Mucosa of gallbladder (tissue), 1 donor: Measurements from ENCODE around the gene ZNF532. TPM values are rescaled to one million over a fixed set of nuclear protein-coding genes. Genes with fewer than 3 reads are reported as not detected.

Source experiments
- DNase-seq: peaks from one replicate; pipeline ENCODE4 v3.0.0-alpha.2; 2020; ENCODE audit warnings: low spot score
- total RNA-seq: library from RNA; stranded (reverse); gene quantifications from one replicate; pipeline ENCODE4 v1.2.1, GENCODE V29; 2021
- donor health status: DM: no; HTN: no; CAD: no.

ZNF532 gene
- total RNA-seq, 1 donor from 2014 or later, result 58.7 TPM

GRCh38 chr18:58937071-58937886, 72.6 kb downstream of the ZNF532 start:
- no peak for DNase-seq

DNA sequence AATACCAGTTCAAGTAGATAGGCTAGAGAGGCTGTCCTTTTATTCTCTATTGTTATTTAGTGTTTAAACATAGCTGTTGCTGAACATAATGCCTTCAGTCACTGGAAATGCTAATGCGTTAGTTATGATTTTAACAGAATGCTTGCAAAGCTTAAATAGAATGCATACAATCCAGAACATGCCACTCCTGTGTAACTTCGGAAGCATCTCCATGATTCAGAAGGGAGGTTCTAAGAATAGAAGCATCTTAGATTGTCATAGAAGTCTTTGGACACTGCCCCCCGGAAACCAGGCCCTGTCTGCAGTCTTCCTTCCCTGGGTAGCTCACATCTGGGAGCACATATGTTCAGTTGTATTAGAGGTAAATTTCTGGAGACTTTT, 73.2 kb downstream of the ZNF532 start:
- DNase-seq, result no peak

DNA sequence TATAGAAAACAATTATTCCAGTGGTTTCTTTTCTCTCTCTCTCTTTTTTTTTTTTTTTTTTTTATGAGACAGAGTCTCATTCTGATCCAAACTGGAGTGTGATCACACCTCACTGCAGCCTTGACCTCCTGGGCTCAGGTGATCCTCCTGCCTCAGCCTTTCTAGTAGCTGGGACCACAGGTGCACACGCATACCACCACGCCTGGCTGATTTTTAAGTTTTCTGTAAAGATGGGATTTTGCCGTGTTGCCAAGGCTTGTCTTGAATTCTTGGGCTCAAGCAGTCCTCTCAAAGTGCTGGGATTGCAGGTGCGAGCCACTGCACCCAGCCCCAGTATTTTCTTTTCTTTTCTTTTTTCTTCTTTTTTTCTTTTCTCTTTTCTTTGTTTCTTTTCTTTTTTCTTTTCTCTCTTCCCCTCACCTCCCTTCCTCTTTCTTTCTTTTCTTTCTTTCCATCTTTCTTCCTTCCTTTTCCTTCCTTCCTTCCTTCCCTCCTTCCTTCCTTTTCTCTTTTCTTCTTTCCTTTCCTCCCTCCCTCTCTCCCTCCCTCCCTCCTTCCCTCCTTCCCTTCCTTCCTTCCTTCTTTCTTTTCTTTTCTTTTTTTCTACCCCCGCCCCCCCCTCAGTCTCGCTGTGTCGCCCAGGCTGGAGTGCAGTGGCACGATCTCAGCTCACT, 76.9 kb downstream of the ZNF532 start:
- DNase-seq, result no peak

- DNase-seq, result no peak
These were observed 79.2 kb downstream of the ZNF532 start for GRCh38 chr18:58943896-58944295.

- DNase-seq, result no peak
These were observed 82.6 kb downstream of the ZNF532 start for GRCh38 chr18:58947136-58947732.

DNA sequence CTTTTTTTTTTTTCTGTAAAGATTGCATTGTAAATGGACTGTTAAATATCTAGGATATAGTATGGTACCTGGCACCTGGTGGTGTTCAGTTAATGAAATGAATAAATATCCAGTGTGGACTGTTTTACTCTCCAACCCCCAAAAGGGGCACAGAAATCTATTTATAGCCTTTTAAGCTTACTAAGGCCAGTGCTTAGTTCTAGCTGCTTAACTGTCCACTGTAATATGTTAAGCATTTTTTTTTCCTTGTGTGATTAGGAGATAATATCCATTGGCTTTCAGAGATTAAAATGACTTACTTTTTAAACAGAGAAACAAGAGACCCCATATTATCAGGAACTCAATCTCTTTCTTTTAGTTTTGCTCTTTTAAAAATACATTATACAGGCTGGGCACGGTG, 84.4 kb downstream of the ZNF532 start:
- DNase-seq, result no peak

- no peak for DNase-seq
These were observed 87.5 kb downstream of the ZNF532 start for GRCh38 chr18:58951986-58952702.

GRCh38 chr18:58952858-58953257, 88.2 kb downstream of the ZNF532 start:
- no peak for DNase-seq

- DNase-seq, result peak; percentile 88
These were observed 89.0 kb downstream of the ZNF532 start for GRCh38 chr18:58953627-58954026.

- no peak for DNase-seq
These were observed 90.3 kb downstream of the ZNF532 start for GRCh38 chr18:58955001-58955400.

GRCh38 chr18:58955738-58956137, 91.1 kb downstream of the ZNF532 start:
- no peak for DNase-seq

DNA sequence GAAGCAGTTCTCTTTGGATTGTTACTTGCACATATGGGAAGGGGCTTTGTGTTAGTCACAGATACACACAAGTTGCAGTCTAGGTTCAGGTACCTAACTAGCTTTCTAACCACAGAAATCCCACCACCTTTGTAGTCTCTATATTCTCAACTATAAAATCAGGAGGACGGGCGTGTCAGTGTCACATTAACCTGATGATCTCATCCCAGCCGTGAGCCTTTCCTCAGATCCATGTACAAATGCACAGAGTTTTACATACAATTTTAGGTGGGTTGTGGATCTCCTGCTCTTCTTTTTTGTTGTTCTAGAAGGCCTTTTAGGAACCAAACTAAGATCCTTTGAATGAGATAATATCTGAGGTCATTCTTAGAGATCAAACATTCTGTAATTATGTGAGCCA, 94.0 kb downstream of the ZNF532 start:
- DNase-seq, result no peak

DNA sequence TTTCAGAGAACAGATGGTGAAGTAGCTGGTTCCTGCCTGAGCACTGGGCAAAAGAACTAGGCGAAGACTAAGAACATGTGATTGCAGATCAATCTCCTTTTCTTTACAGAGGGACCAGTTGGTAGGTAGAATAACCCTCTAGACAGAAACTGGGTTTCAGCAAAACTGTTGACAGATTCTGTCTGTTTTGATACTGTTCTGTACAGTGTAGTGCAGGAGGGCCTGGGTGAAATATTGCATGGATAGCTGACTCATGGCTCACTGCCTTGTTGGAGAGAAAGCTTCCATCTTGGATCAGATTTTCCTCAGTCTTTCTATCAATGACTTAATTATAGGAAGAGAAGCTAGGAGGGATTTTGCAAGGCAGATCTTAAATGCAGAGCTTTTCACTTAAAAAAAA, 95.8 kb downstream of the ZNF532 start:
- DNase-seq, result no peak

DNA sequence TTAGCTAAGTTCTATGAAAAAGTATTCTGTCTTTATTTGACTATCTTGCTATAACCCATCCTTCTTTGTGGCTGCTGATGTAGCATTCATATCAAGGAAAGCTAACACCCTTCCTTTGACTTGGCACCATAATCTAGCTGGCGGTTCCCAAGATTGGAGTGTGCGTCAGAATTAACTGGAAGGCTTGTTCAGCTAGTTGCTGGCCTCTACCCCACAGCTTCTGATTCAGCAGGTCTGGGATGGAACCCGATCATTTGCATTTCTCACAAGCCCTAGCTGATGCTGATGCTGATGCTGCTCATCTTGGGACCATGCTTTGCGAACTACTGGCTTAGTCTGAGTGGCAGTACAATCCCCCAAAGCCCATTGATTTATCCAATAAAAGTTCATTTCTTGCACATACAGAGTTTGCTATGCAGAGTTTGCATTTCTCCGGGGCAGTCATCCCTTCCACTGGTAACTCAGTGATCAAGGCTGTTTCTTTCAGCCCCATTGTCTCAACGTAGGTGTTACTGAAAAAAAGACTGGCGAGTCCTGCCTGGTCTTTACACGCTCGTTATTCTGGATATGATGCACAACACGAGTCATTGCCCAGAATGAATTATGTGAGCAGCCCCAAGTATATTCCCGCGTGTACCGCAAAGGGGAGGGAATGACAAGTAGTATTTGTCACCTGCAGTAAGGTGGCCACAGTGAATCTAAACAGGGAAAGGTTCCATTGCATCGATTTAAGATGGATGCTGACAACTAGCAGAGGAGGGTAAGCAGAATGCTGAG, 96.5 kb downstream of the ZNF532 start:
- DNase-seq, result no peak

DNA sequence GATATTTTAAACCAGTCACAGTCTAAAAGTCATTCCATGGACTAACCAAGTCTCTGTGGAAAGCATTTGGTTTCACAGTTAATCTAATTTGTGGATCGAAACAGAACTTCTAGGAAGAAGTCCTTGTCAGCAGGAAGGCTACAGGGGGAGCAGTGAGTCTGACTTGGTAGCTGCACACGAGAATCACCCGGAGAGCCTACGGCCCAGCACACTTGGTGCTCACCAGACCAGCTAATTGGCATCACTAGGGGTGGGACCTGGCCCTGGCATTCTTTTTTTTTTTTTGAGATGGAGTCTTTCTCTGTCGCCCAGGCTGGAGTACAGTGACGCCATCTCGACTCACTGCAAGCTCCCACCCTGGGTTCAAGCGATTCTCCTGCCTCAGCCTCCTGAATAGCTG, 97.7 kb downstream of the ZNF532 start:
- DNase-seq, result no peak

DNA sequence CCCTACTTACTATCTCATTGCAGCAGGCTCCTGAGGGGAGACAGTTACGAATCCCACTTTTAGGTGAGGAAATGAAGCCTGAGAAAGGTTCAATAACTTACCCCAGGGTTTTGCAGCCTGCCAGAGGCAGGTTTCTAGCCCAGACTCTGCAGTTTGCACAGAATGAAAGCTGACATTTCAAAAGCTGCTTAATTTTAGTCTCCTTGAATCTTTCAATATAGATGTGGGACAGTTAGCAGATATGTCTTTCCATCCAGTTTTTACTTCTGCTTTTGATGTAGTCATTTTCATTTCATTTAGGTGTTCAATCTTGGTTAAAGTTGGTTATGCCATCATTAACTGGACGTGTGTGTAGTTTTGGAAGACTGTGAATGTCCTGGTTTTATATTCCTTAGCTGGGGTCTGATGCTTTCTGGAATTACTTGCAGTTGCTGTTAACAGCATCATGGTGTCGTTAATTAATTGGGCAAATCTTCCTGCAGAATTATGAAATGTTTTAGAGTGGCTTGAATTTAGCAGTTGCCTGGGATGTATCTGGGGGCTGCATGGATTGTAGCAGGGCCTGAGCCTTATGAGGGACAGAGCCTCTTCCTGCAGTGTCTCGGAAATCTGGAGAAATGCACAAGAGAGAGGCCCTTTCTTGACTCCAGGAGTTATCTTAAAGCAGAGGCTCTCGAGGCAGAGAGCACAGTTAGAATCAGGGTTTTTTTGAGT, 100.8 kb downstream of the ZNF532 start:
- DNase-seq, result no peak

DNA sequence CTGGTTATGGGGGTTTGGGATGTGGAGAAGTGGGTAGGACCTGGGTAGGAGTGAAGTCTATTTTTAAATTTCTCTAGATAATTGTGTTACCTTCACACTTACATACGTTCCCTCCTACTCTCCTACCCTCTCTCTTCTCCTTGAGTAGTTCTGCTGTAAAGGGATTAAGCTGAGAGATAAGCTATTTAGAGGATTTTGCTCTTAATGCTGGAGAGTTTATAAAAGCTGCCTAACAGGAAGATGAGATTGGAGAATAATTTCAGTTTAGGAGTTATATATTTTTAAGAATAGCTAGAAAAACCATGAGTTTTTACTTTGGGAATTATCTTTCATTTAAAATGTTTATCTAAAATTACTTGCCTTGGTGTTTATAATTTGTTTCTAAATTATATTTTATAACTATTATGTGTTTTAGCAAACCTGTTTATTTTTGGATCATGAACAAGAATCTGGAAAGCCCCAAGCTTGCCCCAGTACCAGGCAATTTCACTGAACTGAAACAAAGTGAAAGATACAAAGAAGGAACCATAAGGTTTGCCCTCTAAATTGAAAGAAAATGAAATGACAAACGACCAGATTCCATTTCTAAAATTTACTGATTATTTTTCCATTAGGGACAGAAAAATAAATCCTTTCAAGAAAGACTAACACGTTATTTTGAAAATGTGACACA, 101.5 kb downstream of the ZNF532 start:
- no peak for DNase-seq

DNA sequence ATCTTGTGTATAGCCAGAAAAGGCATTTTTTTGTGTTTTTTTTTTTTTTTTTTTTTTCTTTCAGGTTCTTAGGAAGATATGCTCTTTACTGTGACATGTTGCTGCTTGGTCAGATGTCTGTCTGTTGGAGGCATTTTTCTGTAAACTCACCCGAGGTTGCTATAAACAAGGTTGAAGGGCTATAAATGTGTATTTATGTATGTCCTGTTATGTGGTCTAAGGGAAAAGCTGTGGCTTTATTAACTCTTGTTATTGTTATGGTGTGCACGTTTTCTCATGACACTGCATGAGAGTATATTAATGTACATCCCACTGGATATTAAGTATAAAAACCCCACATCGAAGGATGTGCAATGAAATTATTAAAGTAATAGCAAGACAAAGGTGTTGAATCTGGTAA, 102.0 kb downstream of the ZNF532 start:
- DNase-seq, result no peak

- DNase-seq, result no peak
These were observed 103.1 kb downstream of the ZNF532 start for GRCh38 chr18:58967751-58968254.
